ENCODE measurements around the gene GALR2.

Gene GALR2

DNA sequence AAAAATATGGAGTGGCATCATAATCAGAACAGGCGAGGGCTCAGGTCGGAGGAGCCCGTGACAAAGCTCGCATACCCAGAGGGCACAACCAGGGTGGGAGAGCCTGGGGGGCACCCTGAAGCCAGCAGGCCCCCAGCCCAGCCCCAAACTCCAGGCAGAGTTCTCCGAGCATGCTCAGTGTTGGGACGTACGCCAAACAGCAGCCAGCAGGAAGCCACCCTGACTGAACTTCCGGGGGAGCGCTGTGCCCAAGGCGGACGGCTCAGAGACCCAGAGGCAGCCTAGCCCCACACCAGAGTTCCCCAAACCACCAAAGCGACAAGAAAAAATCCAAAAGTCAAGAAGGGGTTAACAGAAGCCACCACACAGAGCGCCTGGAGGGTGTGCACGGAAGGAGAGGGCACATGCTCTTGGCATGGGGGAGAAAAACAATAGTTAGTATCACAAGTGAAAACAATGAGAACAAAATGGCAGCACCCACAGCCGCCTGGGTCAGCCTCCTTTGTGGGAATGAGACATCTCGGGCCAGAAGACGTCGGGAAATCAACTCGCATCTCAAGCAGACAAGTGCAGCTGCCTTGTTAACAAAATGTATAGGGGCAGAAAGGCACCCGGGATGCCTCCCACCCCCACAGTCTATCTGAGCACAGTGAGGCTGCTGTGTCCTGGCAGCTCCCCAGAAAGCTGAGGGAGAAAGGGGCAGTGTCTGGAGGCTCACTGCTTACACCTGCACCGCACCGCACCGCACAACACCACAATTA is 17.1 kb downstream of the GALR2 start:
- TF ChIP-seq, protein P1, sequence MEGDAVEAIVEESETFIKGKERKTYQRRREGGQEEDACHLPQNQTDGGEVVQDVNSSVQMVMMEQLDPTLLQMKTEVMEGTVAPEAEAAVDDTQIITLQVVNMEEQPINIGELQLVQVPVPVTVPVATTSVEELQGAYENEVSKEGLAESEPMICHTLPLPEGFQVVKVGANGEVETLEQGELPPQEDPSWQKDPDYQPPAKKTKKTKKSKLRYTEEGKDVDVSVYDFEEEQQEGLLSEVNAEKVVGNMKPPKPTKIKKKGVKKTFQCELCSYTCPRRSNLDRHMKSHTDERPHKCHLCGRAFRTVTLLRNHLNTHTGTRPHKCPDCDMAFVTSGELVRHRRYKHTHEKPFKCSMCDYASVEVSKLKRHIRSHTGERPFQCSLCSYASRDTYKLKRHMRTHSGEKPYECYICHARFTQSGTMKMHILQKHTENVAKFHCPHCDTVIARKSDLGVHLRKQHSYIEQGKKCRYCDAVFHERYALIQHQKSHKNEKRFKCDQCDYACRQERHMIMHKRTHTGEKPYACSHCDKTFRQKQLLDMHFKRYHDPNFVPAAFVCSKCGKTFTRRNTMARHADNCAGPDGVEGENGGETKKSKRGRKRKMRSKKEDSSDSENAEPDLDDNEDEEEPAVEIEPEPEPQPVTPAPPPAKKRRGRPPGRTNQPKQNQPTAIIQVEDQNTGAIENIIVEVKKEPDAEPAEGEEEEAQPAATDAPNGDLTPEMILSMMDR (IDR thresholded peaks at IDR 0.05) = no peak

DNA sequence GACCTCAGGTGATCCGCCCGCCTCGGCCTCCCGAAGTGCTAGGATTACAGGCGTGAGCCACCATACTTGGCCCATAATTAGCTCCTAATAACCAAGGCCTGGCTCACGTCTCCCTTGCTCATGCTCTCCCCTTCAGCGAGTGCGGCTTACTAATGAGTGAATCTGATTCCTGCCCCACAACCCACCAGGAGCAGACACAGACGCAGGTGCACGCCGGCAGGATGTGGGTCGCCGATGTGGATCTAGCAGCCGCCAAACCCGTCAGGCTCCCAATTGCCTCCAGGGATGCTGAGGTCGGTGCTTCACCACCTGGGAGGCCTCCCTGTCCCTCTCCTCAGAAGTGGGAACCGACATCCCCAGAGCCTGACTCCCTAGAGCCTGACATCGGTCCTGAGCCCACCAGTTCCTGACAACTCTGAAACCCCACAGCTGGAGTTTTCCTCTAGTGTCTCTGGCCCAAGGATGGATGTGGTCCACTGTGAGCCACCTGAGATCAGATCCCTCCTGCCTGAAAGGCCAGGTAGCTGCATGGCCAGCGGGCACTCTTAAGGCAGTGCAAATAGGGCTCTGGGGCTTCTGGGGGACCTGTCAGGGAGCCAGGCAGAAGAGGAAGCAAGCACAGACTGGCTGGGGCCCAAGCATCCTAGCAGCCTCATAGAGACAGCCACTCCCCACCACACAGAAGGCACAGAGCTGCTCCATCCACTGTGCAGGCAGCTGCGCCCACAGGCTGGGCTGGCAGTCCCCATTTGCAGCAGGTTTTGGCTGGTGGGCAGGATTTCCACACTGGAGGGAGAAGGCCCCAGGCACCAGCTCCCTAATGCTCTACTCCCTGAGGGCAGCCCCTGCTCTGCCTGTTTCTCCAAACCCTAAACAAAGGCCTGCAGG is 18.2 kb downstream of the GALR2 start:
- TF ChIP-seq, protein P1 (IDR thresholded peaks at IDR 0.05) = no peak

DNA sequence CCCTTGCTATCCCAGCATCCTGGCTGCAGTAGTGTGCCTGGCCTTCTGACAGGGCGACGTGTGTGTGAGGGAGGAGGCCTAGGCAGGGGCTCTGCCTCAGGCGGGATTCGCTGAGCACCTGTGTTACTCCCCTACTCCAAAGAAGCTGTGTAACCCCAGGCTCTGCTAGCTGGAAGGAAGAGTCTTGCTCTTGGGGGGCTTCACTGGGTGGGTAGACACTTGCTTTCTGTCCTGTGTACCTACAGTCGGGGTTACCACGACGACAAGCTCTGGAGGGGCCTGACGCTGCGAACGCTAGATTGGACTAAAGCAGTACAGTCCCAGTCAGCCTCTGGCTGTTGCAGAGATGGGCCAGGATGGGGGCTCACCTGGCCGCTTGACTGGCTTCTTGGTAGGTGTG is 19.5 kb downstream of the GALR2 start:
- TF ChIP-seq, protein P1 (IDR thresholded peaks at IDR 0.05) = no peak

DNA sequence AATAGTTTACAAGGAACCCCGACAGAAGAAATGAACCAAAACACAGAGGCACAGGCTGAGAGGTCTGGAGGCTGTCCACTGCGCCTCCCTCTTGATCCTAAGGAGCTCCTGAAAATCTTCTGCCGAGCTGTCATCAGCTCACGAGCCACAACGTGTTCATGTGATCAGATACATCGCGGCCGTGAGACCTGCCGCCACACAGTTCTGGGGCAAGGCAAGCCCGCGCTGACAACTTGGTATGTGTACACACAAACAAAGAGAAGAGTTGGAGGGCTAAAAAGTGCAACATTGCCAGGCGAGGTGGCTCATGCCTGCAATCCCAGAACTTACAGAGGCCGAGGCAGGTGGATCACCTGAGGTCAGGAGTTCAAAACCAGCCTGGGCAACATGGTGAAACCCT is 21.4 kb downstream of the GALR2 start:
- TF ChIP-seq, protein P1 (IDR thresholded peaks at IDR 0.05) = no peak

DNA sequence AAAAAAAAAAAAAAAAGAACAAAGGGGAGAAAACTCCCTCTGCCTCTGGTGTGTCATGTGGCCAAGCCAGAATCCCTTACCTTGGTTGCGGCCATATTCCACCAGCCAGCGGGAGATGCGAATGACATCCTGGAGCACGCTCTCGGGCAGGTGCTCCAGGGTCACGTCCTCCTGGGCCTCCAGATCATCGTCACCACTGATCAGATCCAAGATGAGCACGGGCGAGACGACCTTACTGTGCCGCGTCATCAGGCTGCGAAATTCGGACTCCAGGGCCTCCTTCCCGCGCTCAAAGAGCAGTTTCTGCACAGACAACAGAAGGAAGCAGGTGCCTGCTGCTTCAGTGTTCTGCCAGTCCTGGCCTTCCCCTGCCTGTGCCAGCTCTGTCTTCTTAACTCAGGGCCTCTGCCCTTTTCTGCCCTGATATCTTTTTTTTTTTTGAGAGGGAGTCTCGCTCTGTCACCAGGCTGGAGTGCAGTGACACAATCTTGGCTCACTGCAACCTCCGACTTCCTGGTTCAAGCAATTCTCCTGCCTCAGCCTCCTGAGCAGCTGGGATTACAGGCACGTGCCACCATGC is 23.2 kb downstream of the GALR2 start:
- TF ChIP-seq, protein P1 (IDR thresholded peaks at IDR 0.05) = no peak

DNA sequence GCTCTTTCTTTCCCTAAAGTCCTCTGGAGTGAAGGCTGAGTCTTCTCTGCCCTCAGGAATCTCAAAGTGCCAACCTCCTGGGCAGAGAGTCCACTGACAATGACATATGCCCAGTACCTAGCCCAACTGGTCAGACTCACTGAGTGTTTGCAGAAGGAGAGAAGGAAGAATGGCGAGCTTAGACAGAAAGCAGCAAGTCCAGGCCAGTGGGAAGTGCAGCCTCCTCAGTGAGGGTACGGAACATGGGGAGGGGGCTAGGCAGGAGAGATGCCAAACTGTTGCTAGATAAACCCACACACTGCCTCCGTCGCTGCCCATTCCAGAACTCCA is 28.3 kb downstream of the GALR2 start:
- TF ChIP-seq, protein P1 (IDR thresholded peaks at IDR 0.05) = no peak

DNA sequence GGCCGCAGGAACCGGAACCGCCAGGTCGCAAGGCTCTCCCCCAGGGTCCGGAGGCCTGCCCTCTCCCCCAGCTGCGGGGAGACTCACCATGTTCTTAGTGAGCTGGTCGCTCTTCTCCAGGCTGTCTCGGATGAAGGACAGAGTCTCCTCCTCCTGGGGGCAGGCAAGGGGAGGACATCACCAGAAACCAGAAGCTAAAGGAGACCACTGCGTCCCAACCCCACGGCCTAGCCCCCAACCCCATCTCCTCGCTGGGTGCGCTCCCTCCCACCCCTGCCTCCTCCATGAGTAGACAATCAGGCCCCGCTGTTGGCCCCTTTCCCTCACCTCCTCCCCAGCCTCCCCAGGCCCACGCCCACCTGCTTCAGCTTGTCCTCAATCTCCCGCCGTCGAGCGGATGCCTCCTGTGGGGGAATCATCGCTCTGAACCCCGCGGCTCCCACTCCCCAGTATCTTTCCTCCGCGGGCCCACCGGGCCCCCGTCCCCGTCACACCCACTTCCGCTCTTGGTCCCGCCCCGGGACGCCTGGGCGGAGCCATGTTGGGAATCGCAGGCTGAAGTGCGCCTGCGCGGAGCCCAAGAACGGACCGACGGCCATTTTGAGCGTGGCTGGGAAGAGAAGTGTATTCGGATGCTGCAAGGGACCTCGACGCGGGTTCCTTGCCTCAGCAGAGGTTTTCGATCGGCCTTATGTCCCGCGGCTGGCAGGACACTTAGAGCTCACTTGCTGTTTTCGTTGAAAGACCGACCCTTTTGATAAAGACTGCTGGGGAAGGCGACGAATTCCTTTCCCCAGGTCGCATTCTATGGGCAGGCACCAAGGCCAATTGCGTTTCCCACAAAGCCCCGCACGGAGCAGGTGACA is 28.9 kb downstream of the GALR2 start, which contains the start of gene EXOC7:
Gene EXOC7 (minus strand): TSS at position 514 of the 866 bp plus-strand sequence. CDS start 95 bp downstream, at position 419.
- TF ChIP-seq, protein P1 (IDR thresholded peaks at IDR 0.05) = no peak
